ENCODE measurements around the gene GRID1. TPM values are rescaled to one million over a fixed set of nuclear protein-coding genes. Genes with fewer than 3 reads are reported as not detected.

Gene GRID1
- total and polyA plus RNA-seq, 2 experiments from 2014 or later: not detected

DNA sequence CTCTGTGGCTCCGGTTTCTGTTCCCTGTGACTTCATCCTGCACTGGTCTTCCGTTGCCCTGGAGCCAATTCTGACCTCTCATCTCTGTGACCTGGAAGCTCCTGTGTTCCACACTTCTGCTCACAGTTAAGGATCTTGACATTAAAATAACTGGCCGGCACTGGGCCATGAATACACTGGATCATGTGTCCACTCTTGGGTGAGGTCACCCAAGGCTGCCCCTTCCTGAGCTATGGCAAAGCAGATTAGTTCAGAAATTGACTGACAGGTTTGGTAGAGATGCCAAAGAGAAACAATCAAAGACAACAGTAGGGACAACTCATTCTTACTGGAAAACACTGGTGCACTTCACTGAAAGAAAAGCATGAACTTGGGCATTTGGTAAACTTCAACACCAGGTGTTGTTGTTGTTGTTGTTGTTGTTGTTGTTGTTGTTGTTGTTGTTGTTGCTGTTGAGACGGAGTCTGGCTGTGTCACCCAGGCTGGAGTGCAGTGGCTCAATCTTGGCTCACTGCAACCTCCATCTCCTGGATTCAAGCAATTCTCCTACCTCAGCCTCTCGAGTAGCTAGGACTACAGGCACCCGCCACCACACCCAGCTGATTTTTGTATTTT is 36.7 kb upstream of the GRID1 start:
- H3K4me3 ChIP-seq: no peak overlapping the region
- H2AFZ ChIP-seq: 0 out of 2 replicates have a peak overlapping the region, but pooled peaks have one; percentile 93
- H3F3A ChIP-seq (ENCODE audit: insufficient read depth): peaks cover 7% of the 10 kb centered on the region; the same call in 1 of the 2 replicates
- H3K4me2 ChIP-seq (ENCODE audit: unreplicated experiment): no peak overlapping the region
- no peaks in the 10 kb centered on the region for H3K9me2 ChIP-seq (ENCODE audit: insufficient read depth)
- no peak overlapping the region for H3K27ac ChIP-seq
- no peak for TF ChIP-seq EZH2 (IDR thresholded peaks at IDR 0.05; ENCODE audit: insufficient read depth, poor library complexity, severe bottlenecking)
- no peaks in the 10 kb centered on the region for H3K79me2 ChIP-seq (ENCODE audit: insufficient read depth)
- in situ Hi-C loops (cut with MboI): no loop called here
- H4K20me1 ChIP-seq (ENCODE audit: insufficient read depth): no peaks in the 10 kb centered on the region
- H3K27me3 ChIP-seq (replicated peaks; ENCODE audit: insufficient read depth): no peaks in the 10 kb centered on the region
- no peaks in the 10 kb centered on the region for H3K9me3 ChIP-seq (ENCODE audit: low read depth)
- peaks cover 14% of the 10 kb centered on the region for H3K4me1 ChIP-seq (ENCODE audit: insufficient read depth)
- WGBS, 2 experiments (ENCODE audit: low coverage in 1 of 2, low lambda C conversion rate in 2 of 2, missing lambda C conversion rate in 2 of 2): 66 to 76% methylated on average over 6 of the region's 6 CpGs
- no peaks in the 10 kb centered on the region for H3K36me3 ChIP-seq (ENCODE audit: low read depth)
- no peak for DNase-seq
- no peak overlapping the region for H3K9ac ChIP-seq

DNA sequence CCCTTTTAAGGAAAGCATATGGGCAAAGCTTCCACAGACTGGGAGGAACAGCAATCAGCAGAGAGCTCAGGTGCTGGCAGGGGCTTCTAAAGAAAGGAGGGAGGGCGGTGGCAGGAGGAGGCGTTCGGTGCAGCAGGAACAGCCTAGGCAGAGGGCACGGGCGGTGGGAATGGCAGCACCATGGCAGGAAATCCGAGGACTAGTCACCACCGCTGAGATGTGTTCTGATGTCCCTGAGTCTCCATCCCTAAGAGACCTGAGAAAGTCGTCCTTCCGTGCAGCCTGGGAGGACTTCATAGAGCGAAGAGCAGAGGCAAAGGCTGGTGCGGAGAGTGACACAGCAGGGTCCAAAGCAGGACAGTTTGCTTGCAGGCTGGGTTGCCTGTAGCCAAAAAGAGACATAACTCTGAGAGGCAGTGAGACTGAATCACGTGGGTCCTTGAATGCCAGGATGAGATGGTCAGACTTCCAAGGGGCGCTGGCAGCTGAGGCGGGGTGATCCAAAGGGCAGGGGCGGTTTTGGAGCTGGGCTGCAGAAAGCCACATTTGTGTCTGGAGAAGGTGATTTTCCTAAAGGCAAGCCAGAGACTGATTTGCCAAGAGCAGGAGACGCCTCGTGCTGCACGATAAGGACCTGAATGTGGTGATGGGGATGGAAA is 35.8 kb upstream of the GRID1 start:
- Histone ChIP-seq H3K4me2 (ENCODE audit: unreplicated experiment) (peak overlapping the region; percentile 82), H3K4me3 (peak overlapping the region; percentile 43), H4K20me1 (ENCODE audit: insufficient read depth) (no peaks in the 10 kb centered on the region), H3K27me3 (replicated peaks; ENCODE audit: insufficient read depth) (no peaks in the 10 kb centered on the region), H3K79me2 (ENCODE audit: insufficient read depth) (no peaks in the 10 kb centered on the region), H3K4me1 (ENCODE audit: insufficient read depth) (peaks cover 14% of the 10 kb centered on the region), H3K27ac (no peak overlapping the region), H3K9ac (no peak overlapping the region), H2AFZ (peak overlapping the region; percentile 93), H3F3A (ENCODE audit: insufficient read depth) (peaks cover 7% of the 10 kb centered on the region; the same call in 1 of the 2 replicates), H3K9me2 (ENCODE audit: insufficient read depth) (no peaks in the 10 kb centered on the region), H3K9me3 (ENCODE audit: low read depth) (no peaks in the 10 kb centered on the region), H3K36me3 (ENCODE audit: low read depth) (no peaks in the 10 kb centered on the region)
- in situ Hi-C loops (cut with MboI): no loop called here
- no peak for TF ChIP-seq EZH2phosphoT487 (IDR thresholded peaks at IDR 0.05; ENCODE audit: insufficient read depth, low read depth)
- TF ChIP-seq EZH2 (IDR thresholded peaks at IDR 0.05; ENCODE audit: insufficient read depth, poor library complexity, severe bottlenecking): no peak
- WGBS, 2 experiments (ENCODE audit: low coverage in 1 of 2, low lambda C conversion rate in 2 of 2, missing lambda C conversion rate in 2 of 2): 12 to 13% methylated on average over 18 of the region's 18 CpGs
- peak; percentile 67 for DNase-seq

DNA sequence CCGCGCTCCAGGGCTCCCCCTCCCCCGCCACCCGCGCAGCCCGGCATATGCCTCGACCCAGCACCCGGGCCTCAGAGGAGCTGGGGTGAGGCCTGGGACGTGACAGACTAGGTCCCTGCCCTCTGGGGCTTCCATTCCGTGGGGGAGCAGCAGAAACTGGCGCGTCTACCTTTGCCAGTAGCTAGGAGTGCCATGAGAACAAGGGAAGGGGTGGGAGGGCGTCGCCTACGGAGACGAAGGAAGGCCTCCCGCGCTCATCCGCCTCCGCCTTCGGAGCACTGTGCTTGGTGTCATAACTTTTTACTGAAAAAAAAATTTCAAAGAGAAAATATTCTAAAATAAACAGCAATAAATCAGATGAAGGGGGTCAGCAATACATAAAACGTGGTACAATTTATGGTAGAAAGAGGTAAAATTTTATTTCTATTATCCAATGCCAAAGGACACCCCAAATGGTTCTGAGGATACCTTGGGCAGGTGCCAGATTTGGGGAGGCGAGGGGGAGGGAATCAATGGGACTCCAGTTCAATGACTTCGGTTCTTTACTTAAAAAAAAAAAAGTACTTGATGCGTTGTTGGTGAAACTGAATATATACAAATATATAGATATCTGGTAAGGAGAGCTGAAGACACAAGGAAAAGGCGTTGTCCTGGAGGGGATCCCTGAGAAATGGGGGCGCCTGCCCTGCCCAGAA is 35.1 kb upstream of the GRID1 start:
- Histone ChIP-seq H3K79me2 (ENCODE audit: insufficient read depth) (no peaks in the 10 kb centered on the region), H3K9ac (peak overlapping the region; percentile 78), H2AFZ (peak overlapping the region; percentile 93), H3K9me2 (ENCODE audit: insufficient read depth) (no peaks in the 10 kb centered on the region), H3F3A (ENCODE audit: insufficient read depth) (peaks cover 7% of the 10 kb centered on the region; the same call in 1 of the 2 replicates), H3K27me3 (replicated peaks; ENCODE audit: insufficient read depth) (no peaks in the 10 kb centered on the region), H3K36me3 (ENCODE audit: low read depth) (no peaks in the 10 kb centered on the region), H3K9me3 (ENCODE audit: low read depth) (no peaks in the 10 kb centered on the region), H3K4me1 (ENCODE audit: insufficient read depth) (peaks cover 14% of the 10 kb centered on the region), H3K4me2 (ENCODE audit: unreplicated experiment) (peak overlapping the region; percentile 82), H4K20me1 (ENCODE audit: insufficient read depth) (no peaks in the 10 kb centered on the region), H3K4me3 (peak overlapping the region; percentile 75), H3K27ac (no peak overlapping the region)
- in situ Hi-C loops (cut with MboI): no loop called here
- peak; percentile 56 for DNase-seq
- WGBS, 2 experiments (ENCODE audit: low coverage in 1 of 2, low lambda C conversion rate in 2 of 2, missing lambda C conversion rate in 2 of 2): 6 to 8% methylated on average over 27 of the region's 27 CpGs
- TF ChIP-seq EZH2 (IDR thresholded peaks at IDR 0.05; ENCODE audit: insufficient read depth, poor library complexity, severe bottlenecking) (no peak), EZH2phosphoT487 (IDR thresholded peaks at IDR 0.05; ENCODE audit: insufficient read depth, low read depth) (no peak)

DNA sequence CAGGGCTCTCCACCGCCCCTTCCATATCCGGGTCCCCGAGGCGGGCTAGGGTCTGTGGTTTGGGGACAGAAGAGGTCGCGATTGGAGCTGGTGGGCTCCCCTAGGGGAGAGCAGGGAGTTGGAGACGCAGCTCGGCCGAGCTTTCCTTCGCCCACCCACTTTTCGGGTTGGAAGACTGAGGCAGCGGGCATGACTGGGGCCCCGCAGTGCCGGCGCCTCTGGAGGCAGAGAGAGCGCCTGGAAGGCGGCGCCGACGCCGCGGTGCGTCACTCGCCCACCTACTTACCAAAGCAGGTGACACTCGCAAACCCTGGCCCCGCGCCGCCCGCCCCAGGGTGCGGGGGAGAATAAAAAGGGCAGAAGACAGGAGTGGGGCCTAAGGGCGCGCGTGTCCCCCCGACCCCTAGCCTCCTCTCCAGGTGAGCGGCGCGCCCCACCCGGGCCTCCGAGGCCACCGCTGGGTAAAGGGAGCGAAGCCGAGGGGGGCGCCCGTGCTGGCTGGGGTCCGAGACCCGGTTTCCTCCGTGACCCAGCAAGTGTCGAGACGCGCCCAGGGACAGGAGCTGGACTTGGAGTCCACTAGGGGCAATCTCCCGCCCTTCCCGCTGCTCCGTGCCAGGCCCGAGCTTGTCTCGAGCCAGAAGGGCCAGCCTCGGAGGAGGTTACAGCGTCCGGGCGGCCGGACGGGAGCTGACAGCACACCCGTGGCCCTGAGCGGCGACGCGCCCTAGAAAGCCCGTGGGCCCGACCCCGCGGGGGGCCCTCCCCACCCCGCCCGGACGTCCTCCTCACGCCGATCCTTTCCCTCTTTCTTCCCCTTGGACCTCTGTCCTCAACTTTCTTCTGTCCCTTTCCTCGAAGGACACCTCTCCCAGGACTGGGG is 34.4 kb upstream of the GRID1 start:
- H3K9ac ChIP-seq: peak overlapping the region; percentile 78
- H3K9me3 ChIP-seq (ENCODE audit: low read depth): no peaks in the 10 kb centered on the region
- no peaks in the 10 kb centered on the region for H3K36me3 ChIP-seq (ENCODE audit: low read depth)
- H4K20me1 ChIP-seq (ENCODE audit: insufficient read depth): no peaks in the 10 kb centered on the region
- H3K27ac ChIP-seq: peak overlapping the region; percentile 71
- peak overlapping the region; percentile 82 for H3K4me2 ChIP-seq (ENCODE audit: unreplicated experiment)
- H3K79me2 ChIP-seq (ENCODE audit: insufficient read depth): no peaks in the 10 kb centered on the region
- peak; percentile 72 for DNase-seq
- 5% methylated on average over 41 to 75 of the region's 76 CpGs for WGBS, 2 experiments (ENCODE audit: low coverage in 1 of 2, low lambda C conversion rate in 2 of 2, missing lambda C conversion rate in 2 of 2)
- H3K27me3 ChIP-seq (replicated peaks; ENCODE audit: insufficient read depth): 0 out of 2 replicates have a peak, but pooled peaks cover 6% of the 10 kb centered on the region
- H3F3A ChIP-seq (ENCODE audit: insufficient read depth): peaks cover 7% of the 10 kb centered on the region; the same call in 1 of the 2 replicates
- peaks cover 14% of the 10 kb centered on the region for H3K4me1 ChIP-seq (ENCODE audit: insufficient read depth)
- peak overlapping the region; percentile 93 for H2AFZ ChIP-seq
- in situ Hi-C loops (cut with MboI): no loop called here
- no peaks in the 10 kb centered on the region for H3K9me2 ChIP-seq (ENCODE audit: insufficient read depth)
- TF ChIP-seq EZH2phosphoT487 (IDR thresholded peaks at IDR 0.05; ENCODE audit: insufficient read depth, low read depth) (no peak), EZH2 (IDR thresholded peaks at IDR 0.05; ENCODE audit: insufficient read depth, poor library complexity, severe bottlenecking) (no peak)
- H3K4me3 ChIP-seq: peak overlapping the region; percentile 75
